NCI-H446 treated with DMSO at 0.1 percent for 48 hours (cell line): ENCODE data around the gene GPC6.

Experiments
- DNase-seq: peaks from one replicate; lab custom pipeline; 2025; lab: John Stamatoyannopoulos, UW

The GPC6 gene

DNA sequence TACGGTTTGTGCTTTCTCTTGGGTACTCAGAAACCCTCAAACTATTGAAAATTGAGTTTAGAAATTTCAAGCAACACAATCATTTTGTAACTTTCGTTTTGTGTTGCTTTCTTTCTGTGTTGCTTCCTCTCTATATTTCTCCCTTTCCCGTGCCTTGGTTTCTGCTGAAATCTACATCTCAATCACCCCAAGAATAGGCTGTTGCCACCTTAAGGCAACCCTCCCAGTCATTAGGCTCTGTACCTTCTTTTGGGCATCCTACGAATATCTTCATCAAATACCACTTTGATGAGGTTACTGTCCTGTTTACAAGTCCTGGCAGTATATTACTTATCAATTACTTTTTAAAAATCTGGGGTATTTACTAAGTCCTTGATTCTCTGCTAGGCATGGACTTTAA lies 621.6 kb downstream of the GPC6 start:
- no peak for DNase-seq

DNA sequence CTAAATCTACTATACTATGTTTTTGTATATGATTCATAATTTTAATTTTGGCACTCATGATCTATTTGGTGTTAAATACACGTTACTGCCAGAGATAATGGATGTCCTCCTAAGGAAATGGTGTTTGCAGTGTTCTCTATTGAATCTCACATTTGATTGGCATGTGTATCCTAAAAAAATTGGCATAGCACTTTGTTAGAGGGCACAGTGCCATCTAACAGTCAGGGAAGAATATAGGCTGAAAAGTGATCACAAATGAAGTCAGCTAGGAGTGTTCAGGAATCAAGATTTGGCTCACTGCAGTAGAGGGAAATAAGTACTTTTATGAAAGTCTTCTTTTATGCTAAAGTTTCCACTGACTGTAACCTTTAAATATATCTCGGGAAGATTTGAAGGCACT lies 624.6 kb downstream of the GPC6 start:
- peak; percentile 45 for DNase-seq

DNA sequence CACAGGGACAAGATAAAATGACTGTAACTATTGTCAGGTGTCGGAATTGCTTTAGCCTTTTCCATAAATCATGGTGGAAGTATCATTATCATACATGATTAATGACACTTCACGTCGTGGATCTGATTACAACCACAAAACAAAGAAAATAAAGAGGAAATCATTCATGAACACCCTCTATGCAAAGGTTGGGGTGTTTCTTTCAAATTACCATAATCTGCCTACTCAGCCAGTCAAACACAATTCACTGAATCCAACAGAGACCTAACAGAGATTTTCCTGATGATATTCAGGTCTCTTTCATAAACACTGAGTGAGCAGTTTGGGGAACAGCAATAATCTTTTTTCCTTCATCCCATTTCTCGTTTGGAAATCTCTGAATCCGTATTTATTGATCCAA lies 627.3 kb downstream of the GPC6 start:
- DNase-seq, result no peak

DNA sequence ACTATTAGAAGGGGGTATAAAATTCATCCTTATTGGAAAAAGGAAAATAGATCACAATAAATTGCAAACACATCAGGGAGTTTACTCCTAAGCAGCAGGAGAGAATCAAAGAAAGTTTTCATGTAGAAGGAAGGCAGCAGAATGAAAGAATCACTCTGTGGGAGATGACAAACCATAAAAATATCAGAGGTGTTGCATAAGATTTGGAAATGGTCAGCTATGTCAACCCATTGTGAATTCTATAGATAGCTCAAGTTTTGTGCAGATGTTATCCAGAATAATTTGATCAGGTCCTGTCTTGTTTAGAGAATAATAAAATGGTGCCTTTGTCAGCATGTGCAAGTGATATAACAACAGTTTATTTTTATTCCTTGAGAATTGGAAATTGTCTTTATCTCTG lies 630.5 kb downstream of the GPC6 start:
- DNase-seq, result no peak

DNA sequence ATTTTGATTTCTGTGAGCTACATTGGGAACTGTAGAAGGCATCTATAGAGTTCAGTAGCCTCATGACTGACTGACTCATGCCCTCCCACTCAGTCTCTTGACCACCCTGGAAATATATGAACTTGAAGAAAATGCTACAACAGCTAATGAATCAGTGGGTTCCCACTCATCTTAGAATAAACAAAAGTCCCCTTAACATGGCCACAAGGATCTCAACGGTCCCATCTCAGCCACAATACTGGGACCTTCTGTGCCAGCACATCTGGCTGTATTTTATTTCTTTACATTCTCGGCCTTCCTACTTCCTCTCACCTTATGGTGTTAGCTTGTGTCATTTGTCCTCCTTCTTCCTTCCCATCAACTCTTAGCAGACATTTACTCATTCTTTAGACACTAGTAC lies 633.1 kb downstream of the GPC6 start:
- DNase-seq, result no peak

DNA sequence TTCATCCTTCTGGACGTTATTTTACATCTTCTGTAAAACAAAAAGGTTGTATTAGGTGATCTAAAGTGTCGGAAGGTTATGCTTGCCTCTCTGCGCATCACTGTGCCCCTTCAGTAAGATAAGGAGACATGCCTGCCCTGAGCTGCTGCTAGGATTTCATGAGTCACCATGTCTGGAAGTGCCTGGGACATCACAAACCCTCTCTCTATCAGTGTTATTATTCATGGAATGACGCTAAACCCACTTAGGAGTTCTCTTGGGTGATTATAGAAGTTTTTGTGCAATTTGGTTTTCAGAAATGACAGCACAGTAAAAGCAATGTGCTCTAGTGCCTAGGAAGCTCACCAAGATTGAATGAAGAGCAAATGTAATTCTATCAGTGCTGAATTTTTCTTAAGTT lies 635.2 kb downstream of the GPC6 start:
- DNase-seq, result no peak

DNA sequence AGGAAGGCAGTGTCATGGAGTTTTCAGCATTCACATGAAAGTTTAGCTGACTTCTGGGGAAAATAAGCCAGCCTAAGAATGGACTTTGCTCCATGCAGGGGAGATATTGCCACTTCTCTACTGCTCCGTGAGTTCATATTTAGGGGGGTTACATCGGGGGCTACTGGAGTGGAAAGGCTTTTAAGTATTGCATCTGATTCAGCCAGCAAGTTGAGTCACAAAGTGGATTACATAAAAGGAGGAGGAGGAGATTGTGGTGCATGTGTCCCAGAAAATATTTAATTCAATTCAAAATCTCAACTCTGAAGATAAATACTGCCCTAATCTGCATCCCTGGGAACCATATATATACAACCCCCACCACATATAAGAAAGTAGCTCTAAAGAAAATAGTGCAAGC lies 635.7 kb downstream of the GPC6 start:
- no peak for DNase-seq

DNA sequence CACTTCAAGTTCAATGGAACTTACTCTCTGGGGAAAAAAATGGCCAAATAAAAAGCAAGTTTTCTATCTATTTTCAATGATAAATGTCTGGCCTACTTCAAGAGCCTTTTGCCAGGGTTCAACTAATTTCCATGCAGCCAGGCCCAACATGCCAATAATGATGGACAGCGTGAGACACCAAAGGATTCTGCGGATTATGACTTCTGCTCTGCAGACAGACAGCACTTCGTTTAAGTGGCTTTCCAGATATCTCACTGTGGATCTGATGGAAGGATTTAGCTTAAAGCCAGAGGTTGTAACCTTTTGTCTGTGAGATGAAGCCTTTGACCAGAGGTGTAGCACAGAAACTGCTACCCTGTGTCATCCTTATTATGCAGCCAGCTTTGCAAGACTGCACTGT lies 638.6 kb downstream of the GPC6 start:
- no peak for DNase-seq

DNA sequence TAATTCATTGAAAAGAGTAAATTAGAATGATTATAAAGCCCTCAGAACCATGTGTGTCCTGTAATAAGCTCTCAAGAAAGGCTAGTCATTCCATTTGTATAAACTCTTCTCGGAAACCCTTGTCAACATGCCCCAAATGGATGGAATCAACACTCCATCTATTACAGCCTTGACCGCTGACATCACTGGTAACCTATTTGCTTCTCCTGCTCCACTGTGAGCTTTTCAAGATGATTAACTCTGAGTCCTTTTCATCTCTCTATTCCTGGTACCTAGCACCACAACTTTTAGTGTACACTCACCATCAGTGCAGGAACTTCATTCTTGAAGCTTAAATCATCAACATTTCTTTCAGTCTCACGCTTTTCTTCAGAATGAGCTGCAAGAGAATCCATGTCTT lies 640.9 kb downstream of the GPC6 start:
- DNase-seq, result no peak

DNA sequence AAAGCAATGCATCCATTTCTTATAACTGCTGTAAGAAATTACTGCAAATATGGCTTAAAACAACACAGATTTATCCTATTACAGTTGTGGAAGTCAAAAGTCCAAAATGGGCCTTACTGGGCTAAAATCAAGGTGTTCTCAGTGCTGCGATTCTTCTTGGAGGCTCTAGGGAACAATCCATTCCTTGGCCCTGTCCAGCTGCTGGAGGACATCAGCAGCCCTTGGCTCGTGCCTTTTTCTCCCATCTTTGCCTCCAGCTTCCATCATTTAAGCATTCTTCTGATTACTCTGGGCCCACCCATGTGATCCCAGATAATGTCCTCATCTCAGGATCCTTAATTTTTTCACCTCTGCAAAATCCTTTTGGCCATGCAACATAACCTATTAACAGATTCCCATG lies 645.8 kb downstream of the GPC6 start:
- no peak for DNase-seq

DNA sequence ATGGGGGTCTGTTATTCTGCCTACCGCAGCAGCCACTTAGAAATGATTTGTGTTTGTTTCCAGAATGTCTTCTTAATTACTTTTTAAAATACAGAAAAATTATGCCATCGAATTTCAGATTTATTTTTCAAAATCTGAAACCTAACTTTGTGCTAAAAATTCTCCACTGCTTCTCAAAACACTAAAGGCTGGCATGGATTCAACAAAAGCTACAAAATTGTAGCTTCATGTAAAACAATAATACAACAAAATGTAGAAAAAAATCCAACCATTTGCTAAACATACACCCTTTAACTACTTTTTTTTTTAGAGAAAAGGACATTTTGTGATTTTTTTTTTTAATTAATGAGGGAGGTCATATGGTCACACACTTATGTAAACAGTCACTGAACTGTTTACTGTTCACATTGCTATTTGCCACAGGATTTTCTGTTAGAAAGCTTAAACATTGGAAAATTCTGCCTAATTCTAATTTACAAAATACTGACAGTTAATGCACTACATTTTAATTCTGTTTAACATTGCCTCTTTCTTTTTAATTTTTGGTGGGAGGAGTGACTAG lies 646.3 kb downstream of the GPC6 start:
- DNase-seq, result no peak

DNA sequence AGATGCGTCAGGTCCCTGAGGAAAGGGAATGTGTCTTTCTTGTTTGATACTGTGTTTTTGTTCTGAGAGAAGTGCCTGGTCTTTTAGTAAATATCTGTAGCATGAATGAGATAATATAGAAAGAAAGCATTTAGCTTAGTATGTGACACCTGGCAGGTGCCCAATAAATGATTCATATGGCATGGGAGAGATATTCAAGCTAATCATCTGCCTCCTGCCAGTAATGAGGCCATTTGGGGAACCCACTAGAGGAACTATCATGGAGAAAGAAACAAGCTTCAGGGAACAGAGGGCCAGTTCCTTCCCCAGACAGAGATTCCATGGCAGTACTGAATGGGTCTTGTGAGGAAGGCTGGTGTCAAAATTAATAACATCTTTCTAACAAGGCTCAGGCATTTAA lies 648.9 kb downstream of the GPC6 start:
- no peak for DNase-seq

DNA sequence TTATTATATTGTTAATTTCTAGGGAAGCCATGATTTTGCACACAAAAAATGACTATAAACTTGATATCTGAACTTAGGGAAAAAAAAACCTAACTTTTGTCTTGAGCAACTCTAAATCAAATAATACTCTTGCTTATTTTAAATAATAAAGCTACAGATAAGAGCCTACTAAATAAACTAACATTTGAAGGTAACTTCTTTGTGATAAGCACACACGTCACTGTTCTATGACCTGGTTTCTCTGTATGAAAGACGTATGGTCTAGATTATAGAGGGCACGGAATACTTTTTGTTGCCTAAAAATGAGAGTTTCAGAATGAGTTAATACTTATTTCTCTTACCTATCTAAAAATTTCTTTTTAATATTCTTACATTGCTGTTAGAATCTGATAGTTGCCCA lies 649.6 kb downstream of the GPC6 start:
- no peak for DNase-seq

DNA sequence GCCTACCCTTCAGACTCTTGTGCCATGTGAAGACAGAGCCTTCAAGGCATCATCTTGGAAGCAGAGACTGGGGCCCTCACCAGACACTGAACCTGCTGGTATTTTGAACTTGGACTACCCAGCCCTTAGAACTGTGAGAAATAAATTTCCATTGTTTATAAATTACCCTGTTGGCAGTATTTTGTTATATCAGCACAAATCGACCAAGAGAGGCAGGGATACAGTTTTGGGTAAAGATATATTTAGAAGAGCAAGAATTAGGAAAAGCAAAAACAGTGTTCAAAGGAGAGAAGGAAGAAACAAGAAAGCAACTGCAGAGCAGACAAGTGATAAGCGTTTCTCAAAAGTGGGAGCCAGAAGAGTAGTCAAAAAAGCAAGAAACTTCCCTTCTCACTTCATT lies 652.1 kb downstream of the GPC6 start:
- no peak for DNase-seq

DNA sequence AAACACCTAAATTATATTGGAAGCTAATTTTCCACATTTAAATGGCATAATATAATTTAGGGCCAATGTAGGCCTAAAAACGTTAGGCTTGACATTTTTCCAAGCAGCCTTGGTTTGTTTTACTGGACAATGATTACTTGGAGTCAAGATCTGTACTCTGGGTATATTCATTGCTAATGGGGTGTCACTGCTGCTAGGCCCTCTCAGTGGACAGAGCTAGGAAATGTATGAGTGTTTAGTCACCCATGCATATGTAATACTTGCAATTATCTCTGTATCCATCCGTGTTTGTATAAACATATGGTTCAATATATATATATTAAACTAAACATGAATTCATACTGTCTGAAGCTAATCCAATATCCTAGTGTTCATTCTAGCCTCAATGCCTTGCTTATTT lies 654.8 kb downstream of the GPC6 start:
- no peak for DNase-seq

DNA sequence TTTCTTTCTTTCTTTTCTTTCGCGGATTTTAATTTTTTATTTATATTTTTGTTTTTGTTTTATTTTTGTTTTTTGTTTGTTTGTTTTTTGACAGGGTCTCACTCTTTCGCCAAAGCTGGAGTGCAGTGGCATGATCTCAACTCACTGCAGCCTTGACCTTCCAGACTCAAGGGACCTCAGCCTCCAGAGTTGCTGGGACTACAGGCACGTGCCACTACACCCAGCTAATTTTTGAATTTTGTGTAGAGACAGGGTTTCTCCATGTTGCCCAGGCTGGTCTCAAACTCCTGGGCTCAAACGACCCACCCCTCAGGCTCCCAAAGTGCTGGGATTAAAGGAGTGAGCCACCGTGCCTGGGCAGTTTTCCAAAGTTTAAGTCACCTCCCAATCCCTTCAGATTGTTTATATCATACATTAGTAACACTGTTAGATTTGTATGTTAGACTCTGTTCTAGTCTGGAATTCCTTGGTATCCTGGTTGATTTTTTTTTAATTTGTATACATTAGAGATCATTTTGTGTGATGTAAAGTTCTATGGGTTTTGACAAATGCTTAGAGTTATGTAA lies 655.6 kb downstream of the GPC6 start:
- DNase-seq, result no peak

DNA sequence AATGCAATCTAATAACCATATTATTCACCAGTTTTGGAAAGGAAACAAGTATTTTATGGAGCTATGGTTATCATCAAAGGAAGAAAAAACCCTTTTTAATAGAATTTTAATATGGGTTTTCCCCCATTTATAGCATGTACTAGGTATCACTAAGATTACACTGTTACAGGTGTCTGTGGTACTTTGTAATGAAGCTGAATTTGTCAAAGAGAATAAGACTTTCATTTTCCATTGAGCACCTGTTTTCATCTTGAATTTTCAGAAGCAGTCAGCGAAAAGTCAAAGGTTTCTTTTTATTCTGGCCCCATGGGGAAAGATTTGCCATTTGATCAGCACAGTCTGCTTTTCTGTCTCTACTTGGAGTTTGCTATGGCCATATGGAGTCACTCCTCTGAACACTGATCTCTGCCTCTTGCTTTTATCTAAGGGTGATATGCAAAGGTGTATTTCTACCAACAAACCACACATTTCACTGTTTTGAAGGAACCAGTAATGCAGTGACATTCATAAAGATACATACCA lies 662.9 kb downstream of the GPC6 start:
- no peak for DNase-seq

DNA sequence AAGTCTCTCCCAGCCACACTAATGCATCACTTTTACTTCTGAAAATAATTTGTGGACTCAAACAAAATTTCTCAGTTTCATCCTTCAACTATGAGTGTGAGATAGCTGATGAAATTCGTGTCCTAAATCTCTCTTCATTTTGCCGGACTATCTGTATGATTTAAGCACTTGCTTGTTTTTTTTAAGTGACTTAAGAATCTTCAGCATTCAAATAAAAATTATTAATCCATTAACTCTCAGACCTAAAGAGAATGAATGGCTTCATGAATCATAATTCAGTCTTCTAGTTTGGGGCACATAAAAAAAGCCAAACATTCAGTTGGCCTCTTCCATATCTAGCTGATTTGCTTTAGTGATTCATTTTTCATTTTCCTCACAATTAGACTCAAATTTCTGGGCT lies 673.4 kb downstream of the GPC6 start:
- DNase-seq, result no peak

DNA sequence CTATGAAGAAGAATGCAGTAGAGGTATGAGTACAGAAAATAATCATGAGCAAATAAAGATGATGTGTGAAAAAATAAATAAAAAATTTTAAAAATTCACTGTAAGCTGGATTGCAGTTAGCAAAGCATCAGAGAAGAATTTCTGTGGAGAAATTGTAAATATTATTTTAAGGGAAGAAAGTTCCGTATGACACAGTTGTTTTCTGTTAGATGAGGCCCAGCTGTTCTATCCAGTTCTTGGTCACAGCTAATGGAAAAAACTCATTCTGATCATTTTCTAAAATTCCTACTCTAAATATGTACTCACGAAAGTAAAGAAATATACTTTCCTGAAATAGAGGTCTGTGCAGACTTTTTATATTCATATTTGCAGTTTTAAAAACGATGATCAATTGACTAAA lies 674.1 kb downstream of the GPC6 start:
- no peak for DNase-seq

DNA sequence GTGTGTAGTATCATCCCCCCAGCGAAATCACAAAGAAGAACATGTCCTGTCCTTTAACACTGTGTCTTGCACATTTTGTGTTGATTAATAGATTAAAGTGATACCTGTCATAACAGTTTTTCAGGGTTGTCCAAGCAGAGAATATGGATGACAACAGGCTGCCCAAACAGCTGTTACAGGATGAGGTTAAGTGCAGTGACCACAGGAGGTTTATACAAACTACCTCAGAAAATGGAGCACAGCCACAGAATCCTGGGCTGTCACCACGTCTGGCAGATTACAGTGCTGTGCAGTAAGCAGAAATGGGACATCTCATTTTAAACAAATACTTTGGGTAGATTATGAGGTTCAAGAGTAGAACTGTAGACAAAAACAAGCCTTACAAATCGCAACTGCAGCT lies 677.3 kb downstream of the GPC6 start:
- no peak for DNase-seq

DNA sequence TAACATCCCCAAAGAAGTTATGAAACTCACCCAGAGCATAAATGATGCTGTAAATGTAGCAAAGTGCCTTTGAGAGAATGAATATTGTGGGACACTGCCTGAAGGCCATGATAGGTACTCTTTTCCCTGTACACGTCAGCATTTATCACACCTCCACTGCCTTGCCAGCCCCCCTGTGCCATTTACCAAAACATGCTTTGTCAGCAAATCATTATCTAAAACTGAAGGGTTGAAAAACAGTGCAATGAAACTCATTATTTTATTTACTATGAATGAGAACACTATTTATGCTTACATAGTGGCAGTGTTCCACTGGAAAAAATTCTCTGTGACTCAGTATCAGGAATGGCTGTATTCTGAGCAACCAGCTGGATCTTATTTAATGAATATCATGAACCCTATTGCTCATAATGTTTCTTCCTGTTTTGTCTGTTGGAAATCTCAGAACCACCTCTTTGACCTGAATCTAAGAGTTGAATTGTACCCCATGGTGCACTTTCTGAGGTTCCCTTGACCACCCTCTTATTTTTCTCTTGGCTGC lies 688.7 kb downstream of the GPC6 start:
- no peak for DNase-seq

DNA sequence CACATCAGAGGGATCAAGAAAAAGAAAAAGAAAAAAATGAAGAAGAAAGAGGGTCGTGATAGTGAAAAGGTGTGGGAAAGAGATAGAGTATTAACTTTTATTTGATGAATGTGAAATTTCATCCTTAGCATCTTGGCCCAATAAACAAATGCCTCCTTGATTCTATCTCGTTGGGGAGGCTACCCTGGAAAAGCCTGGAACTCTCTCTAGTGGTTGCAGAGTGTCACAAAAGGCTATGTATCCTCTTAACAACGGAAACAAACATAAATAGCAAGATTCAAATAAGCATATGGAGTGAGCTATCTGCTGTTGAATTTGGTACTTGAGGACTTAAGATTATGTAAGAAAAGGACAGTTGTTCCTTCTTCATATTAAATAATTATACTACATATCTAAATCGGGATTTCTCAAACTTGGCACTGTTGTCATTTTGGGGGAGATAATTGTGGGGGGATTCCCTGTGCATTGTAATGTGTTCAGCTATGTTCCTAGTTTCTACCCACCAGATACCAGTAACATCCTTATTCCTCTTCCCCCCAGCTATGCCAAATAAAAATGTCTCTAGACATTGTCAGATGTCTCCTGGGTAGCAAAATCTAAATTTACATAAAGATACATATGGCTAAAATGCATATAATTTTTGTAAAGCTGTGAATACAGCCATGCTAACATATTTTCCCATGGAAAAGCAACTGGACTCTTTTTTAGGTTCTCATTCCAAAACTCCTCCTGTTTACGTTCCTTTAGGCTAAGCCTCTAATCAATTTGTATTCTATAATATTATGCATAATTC lies 695.7 kb downstream of the GPC6 start:
- DNase-seq, result no peak

DNA sequence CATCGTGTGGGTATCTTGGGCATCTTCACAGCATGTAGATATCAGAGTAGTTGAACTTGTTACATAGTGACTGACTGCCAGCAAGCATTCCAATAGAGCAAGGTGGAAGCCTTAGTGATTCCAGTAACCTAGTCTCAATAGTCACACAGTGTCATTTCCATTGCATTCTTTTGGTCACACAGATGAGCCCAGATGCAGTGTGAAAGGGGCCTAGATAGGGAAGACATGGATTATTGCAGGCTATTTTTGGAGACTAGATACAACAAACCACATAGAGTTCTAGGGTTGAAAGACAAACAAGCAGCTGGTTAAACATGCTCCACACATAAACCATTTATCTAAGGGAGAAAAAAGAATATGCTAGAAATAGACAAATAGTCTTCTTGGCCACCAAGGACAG lies 699.4 kb downstream of the GPC6 start:
- no peak for DNase-seq
